K562 (cell line): ENCODE measurements around the gene MATN4. TPM values are rescaled to one million over a fixed set of nuclear protein-coding genes. Genes with fewer than 3 reads are reported as not detected.
A peak's percentile ranks its signal among the peaks of the same experiment; 100 is the strongest.

Experiments
- C11orf30 ChIP-seq: fragments of 450-650 bp; IDR thresholded peaks from 2 replicates; pipeline ENCODE4 v1.6.1; 2016; ENCODE audit warnings: low read depth, mild to moderate bottlenecking
- CBX2 ChIP-seq: fragments of 200-600 bp; sonication (generic); IDR thresholded peaks from one replicate; pipeline ENCODE4 v1.6.1; 2012; ENCODE audit warnings: mild to moderate bottlenecking, low read length, inconsistent platforms; ENCODE audit not compliant: insufficient read depth, poor library complexity, severe bottlenecking
- EGR1 ChIP-seq: fragments of 450-650 bp; conservative IDR thresholded peaks from 2 replicates; pipeline ENCODE4 v1.6.1; 2017; ENCODE audit warnings: mild to moderate bottlenecking
- JUN ChIP-seq, 2 experiments: sonication (generic) in 1 of 2; formaldehyde crosslinking in 1 of 2; IDR thresholded peaks; 2 replicates each; pipeline versions ENCODE4 v1.6.1 to v1.8.0; 2012 to 2022; ENCODE audit warnings: borderline replicate concordance in 2 of 2, mild to moderate bottlenecking in 2 of 2, improper control_type of control experiment in 1 of 2, low read depth in 1 of 2, low read length in 1 of 2, missing genetic modification reagents in 1 of 2
- MAFF ChIP-seq: IDR thresholded peaks from 2 replicates; pipeline ENCODE4 v1.6.1; 2012; ENCODE audit warnings: low read length, improper control_type of control experiment
- MITF ChIP-seq: IDR thresholded peaks from 2 replicates; pipeline ENCODE4 v1.6.1; 2014; ENCODE audit warnings: antibody characterized with exemption
- NUFIP1 ChIP-seq: fragments of 450-650 bp; IDR thresholded peaks from 2 replicates; pipeline ENCODE4 v1.6.1; 2018; ENCODE audit not compliant: partially characterized antibody
- PTTG1 ChIP-seq: fragments of 450-650 bp; IDR thresholded peaks from 2 replicates; pipeline ENCODE4 v1.6.1; 2016; ENCODE audit warnings: low read depth, mild to moderate bottlenecking, missing genetic modification characterization, missing compliant biosample characterization
- RAD51 ChIP-seq: fragments of 450-650 bp; IDR thresholded peaks from 2 replicates; pipeline ENCODE4 v1.7.1; 2016; ENCODE audit warnings: low read depth, mild to moderate bottlenecking, borderline replicate concordance
- SMAD4 ChIP-seq: fragments of 250-450 bp; sonication (Bioruptor Pico); conservative IDR thresholded peaks from 2 replicates; pipeline ENCODE4 v1.8.0; 2021; ENCODE audit warnings: inconsistent platforms, mild to moderate bottlenecking, moderate library complexity
- SPI1 ChIP-seq: IDR thresholded peaks from 2 replicates; pipeline ENCODE4 v1.6.1; 2011; ENCODE audit warnings: low read depth, low read length, control low read depth, borderline replicate concordance
- STAG1 ChIP-seq: sonication (generic); formaldehyde crosslinking; IDR thresholded peaks from 2 replicates; pipeline ENCODE4 v1.5.0; 2020; ENCODE audit warnings: missing genetic modification reagents, borderline replicate concordance
- TFAM ChIP-seq: fragments of 250-450 bp; sonication (Bioruptor Pico); conservative IDR thresholded peaks from 2 replicates; pipeline ENCODE4 v1.5.0; 2021; ENCODE audit warnings: mild to moderate bottlenecking, moderate library complexity
- ZBTB2 ChIP-seq: fragments of 450-650 bp; IDR thresholded peaks from 2 replicates; pipeline ENCODE4 v1.6.1; 2016; ENCODE audit warnings: antibody characterized with exemption
- ZNF140 ChIP-seq: fragments of 250-450 bp; sonication (Bioruptor Pico); IDR thresholded peaks from 2 replicates; pipeline ENCODE4 v1.8.0; 2021; ENCODE audit warnings: moderate library complexity, mild to moderate bottlenecking, inconsistent platforms
- ZNF583 ChIP-seq: fragments of 250-450 bp; sonication (Bioruptor Pico); IDR thresholded peaks from 2 replicates; pipeline ENCODE4 v1.4.0; 2020
- ZNF584 ChIP-seq: fragments of 200-800 bp; sonication (Bioruptor generic); IDR thresholded peaks from 2 replicates; pipeline ENCODE4 v1.6.1; 2016; ENCODE audit warnings: low read depth, mild to moderate bottlenecking, missing genetic modification characterization, missing compliant biosample characterization
- ZNF668 ChIP-seq: fragments of 250-450 bp; sonication (Bioruptor Pico); IDR thresholded peaks from 2 replicates; pipeline ENCODE4 v1.8.0; 2022; ENCODE audit warnings: mild to moderate bottlenecking, inconsistent platforms
- ZNF707 ChIP-seq: fragments of 250-450 bp; sonication (Bioruptor Pico); conservative IDR thresholded peaks from 2 replicates; pipeline ENCODE4 v1.8.0; 2022; ENCODE audit warnings: inconsistent platforms, mild to moderate bottlenecking, moderate library complexity
- polyA plus RNA-seq, 8 experiments: library from polyadenylated mRNA; depleted of rRNA in 4 of 8; stranded (reverse) in 5 of 8; unstranded in 3 of 8; fragments of >200 nt; fragmentation: Nextera tagmentation in 2 of 8; fragmentation: Illumina TruSeq in 1 of 8; extraction: Ambion mirVana in 2 of 8; extraction: Trizol in 1 of 8; gene quantifications; 2 replicates each; pipeline versions ENCODE4 v1.2.1 to v1.2.3, GENCODE V29; 2011 to 2014; ENCODE audit warnings: inconsistent platforms in 1 of 8, missing spikeins in 1 of 8
- total RNA-seq, 7 experiments: library from RNA; depleted of rRNA in 6 of 7; stranded (reverse); fragments of >200 nt in 6 of 7; fragmentation: Illumina TruSeq in 2 of 7; extraction: Trizol in 2 of 7; gene quantifications; 2 replicates each; pipeline versions ENCODE4 v1.2.1 to v1.2.3, GENCODE V29; 2011 to 2021; ENCODE audit warnings: low replicate concordance in 1 of 7

Gene MATN4
- total and polyA plus RNA-seq, 9 of the 15 experiments (the other 6 are each of a cell fraction or from before 2014, with no cell fraction given), result 0.09 TPM; not detected in 8

- TF ChIP-seq TFAM (CRISPR knock-in tag), result no peak
- TF ChIP-seq SPI1, result no peak
- no peak for TF ChIP-seq ZBTB2
- no peak for TF ChIP-seq NUFIP1
- TF ChIP-seq MITF, result no peak
- TF ChIP-seq CBX2, result no peak
- TF ChIP-seq MAFF, result peak; percentile 70
- TF ChIP-seq ZNF140, result no peak
- no peak for TF ChIP-seq RAD51
- TF ChIP-seq ZNF707, result no peak
- TF ChIP-seq JUN (IDR thresholded peaks at IDR 0.05; ENCODE audit: borderline replicate concordance, low read depth, low read length), result no peak
- TF ChIP-seq JUN (CRISPR knock-in tag; IDR thresholded peaks at IDR 0.05; ENCODE audit: borderline replicate concordance), result no peak
- no peak for TF ChIP-seq PTTG1
- no peak for TF ChIP-seq ZNF584 (CRISPR knock-in tag)
- no peak for TF ChIP-seq ZNF583 (CRISPR knock-in tag)
- TF ChIP-seq C11orf30, result peak; percentile 76
- no peak for TF ChIP-seq EGR1
- no peak for TF ChIP-seq STAG1
- TF ChIP-seq SMAD4 (CRISPR knock-in tag), result no peak
- no peak for TF ChIP-seq ZNF668 (CRISPR knock-in tag)
These were observed 56.1 kb downstream of the MATN4 start (continued) for GRCh38 chr20:45251884-45252560.
